Progenitor cell of endocrine pancreas (in vitro differentiated cells): ENCODE results near the gene PEX11B. TPM values are rescaled to one million over a fixed set of nuclear protein-coding genes. Genes with fewer than 3 reads are reported as not detected.

ENCODE experiments used
- DNase-seq: peaks from one replicate; pipeline ENCODE4 v3.0.0; 2021; ENCODE audit warnings: low spot score; ENCODE audit not compliant: unreplicated experiment
- H3K27ac Mint-ChIP-seq: 2 replicates; pipeline ENCODE4 v1.8.0; 2021; ENCODE audit warnings: mild to moderate bottlenecking, moderate library complexity, mixed read lengths
- H3K27me3 Mint-ChIP-seq: 2 replicates; pipeline ENCODE4 v1.8.0; 2021; ENCODE audit warnings: mixed read lengths
- H3K36me3 Mint-ChIP-seq: 2 replicates; pipeline ENCODE4 v1.8.0; 2022; ENCODE audit warnings: mixed read lengths; ENCODE audit not compliant: insufficient read depth
- H3K4me1 Mint-ChIP-seq: 2 replicates; pipeline ENCODE4 v1.8.0; 2021; ENCODE audit warnings: low read depth, mixed read lengths
- H3K4me3 Mint-ChIP-seq: 2 replicates; pipeline ENCODE4 v1.8.0; 2021; ENCODE audit warnings: low read depth, mild to moderate bottlenecking, moderate library complexity, mixed read lengths
- H3K9me3 Mint-ChIP-seq: 2 replicates; pipeline ENCODE4 v1.8.0; 2021; ENCODE audit warnings: low read depth, mixed read lengths
- total RNA-seq: library from RNA; stranded (reverse); gene quantifications from 2 replicates; pipeline ENCODE4 v1.2.1, GENCODE V29; 2021
- TF ChIP-seq, protein P1 (sequence below): fragments of 200-600 bp; sonication (generic); IDR thresholded peaks from one replicate; pipeline ENCODE4 v1.5.0; 2021; ENCODE audit warnings: antibody characterized with exemption, mild to moderate bottlenecking; ENCODE audit not compliant: unreplicated experiment

The PEX11B gene
- total RNA-seq, 1 donor from 2014 or later: 23.9 TPM

DNA sequence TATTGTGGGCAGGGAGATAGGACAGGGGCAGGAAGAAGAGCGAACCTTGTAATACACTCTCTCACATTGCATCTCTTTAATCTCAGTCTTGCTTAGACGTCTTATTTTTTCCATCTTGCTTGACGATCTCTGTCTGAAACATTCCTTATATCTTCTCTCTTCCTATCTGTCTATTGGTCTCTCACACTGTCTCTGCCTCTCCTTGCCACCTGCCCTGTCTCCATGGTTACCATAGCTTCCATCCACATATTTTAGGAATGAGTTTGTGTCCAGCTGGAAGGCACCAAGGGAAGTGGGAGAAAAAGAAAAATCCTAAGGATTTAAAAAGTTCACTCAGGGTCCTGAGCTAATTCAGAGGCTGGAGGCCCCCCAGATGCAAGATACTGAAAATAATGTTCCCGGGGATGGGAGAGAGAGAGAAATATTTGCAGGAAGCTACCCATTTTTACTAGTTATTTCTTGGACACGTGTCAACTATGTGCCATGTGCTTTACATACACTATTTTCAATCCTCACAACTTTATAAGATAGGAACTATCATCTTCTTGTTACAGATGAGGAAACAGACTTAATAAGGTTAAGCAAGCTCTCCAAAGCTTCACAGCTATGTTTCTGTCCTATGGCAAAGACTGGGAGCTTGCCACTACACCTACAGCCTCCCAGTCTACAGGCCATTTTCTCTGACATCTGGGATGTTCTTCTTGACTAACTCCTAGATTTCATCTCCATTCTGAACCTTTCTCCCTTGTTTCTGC lies 44.9 kb upstream of the PEX11B start:
- peaks cover 52% of the 10 kb centered on the region for H3K27me3 Mint-ChIP-seq
- peaks cover 4% of the 10 kb centered on the region for H3K36me3 Mint-ChIP-seq
- TF ChIP-seq, protein P1, sequence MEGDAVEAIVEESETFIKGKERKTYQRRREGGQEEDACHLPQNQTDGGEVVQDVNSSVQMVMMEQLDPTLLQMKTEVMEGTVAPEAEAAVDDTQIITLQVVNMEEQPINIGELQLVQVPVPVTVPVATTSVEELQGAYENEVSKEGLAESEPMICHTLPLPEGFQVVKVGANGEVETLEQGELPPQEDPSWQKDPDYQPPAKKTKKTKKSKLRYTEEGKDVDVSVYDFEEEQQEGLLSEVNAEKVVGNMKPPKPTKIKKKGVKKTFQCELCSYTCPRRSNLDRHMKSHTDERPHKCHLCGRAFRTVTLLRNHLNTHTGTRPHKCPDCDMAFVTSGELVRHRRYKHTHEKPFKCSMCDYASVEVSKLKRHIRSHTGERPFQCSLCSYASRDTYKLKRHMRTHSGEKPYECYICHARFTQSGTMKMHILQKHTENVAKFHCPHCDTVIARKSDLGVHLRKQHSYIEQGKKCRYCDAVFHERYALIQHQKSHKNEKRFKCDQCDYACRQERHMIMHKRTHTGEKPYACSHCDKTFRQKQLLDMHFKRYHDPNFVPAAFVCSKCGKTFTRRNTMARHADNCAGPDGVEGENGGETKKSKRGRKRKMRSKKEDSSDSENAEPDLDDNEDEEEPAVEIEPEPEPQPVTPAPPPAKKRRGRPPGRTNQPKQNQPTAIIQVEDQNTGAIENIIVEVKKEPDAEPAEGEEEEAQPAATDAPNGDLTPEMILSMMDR: no peak
- no peak overlapping the region for H3K27ac Mint-ChIP-seq
- peaks cover 20% of the 10 kb centered on the region for H3K4me1 Mint-ChIP-seq
- H3K9me3 Mint-ChIP-seq: no peaks in the 10 kb centered on the region
- no peak for DNase-seq
- peak overlapping the region; percentile 88 for H3K4me3 Mint-ChIP-seq

- no peak overlapping the region for H3K27ac Mint-ChIP-seq
- peaks cover 59% of the 10 kb centered on the region for H3K27me3 Mint-ChIP-seq
- TF ChIP-seq, protein P1: no peak
- no peak for DNase-seq
- H3K4me1 Mint-ChIP-seq: peaks cover 25% of the 10 kb centered on the region
- H3K36me3 Mint-ChIP-seq: no peaks in the 10 kb centered on the region
- peak overlapping the region; percentile 83 for H3K4me3 Mint-ChIP-seq
- no peaks in the 10 kb centered on the region for H3K9me3 Mint-ChIP-seq
These were observed 43.9 kb upstream of the PEX11B start for GRCh38 chr1:145962157-145963102.

GRCh38 chr1:145961425-145962156 lies 43.1 kb upstream of the PEX11B start:
- H3K4me1 Mint-ChIP-seq: peaks cover 29% of the 10 kb centered on the region
- H3K27me3 Mint-ChIP-seq: peaks cover 68% of the 10 kb centered on the region
- TF ChIP-seq, protein P1: no peak
- H3K27ac Mint-ChIP-seq: peak overlapping the region; percentile 12
- no peak for DNase-seq
- peak overlapping the region; percentile 83 for H3K4me3 Mint-ChIP-seq
- H3K9me3 Mint-ChIP-seq: no peaks in the 10 kb centered on the region
- H3K36me3 Mint-ChIP-seq: no peaks in the 10 kb centered on the region

GRCh38 chr1:145961109-145961424 lies 42.5 kb upstream of the PEX11B start:
- Mint-ChIP-seq H3K4me3 (peak overlapping the region; percentile 83), H3K27me3 (peaks cover 72% of the 10 kb centered on the region), H3K9me3 (no peaks in the 10 kb centered on the region), H3K36me3 (no peaks in the 10 kb centered on the region), H3K27ac (no peak overlapping the region), H3K4me1 (peaks cover 29% of the 10 kb centered on the region)
- TF ChIP-seq, protein P1: no peak
- no peak for DNase-seq
